ENCODE results near the gene TSPEAR.

GRCh38 chr21:44548922-44549321 is 162.4 kb downstream of the TSPEAR start:
- TF ChIP-seq NFRKB (IDR thresholded peaks at IDR 0.05) (no peak), ELF4 (IDR thresholded peaks at IDR 0.05) (no peak), FOXM1 (IDR thresholded peaks at IDR 0.05; ENCODE audit: borderline replicate concordance) (no peak), HDGF (IDR thresholded peaks at IDR 0.05; ENCODE audit: borderline replicate concordance) (no peak)

Data from HEK293T (cell line).